Measurements from ENCODE around the gene BRAF.

BRAF gene

GRCh38 chr7:140698477-140698876 is 226.3 kb downstream of the BRAF start:
- TF ChIP-seq CTCF (IDR thresholded peaks at IDR 0.05; ENCODE audit: insufficient read depth, low read length, missing control alignments): no peak
- DNase-seq (ENCODE audit: low read depth, low spot score): no peak
- CTCF ChIA-PET: interaction anchor here (1.1 to 1.6 kb wide), 2 partner anchors 24 to 314 kb away, joined by 3 to 4 read pairs; no protein-coding TSS in a partner anchor
- H3K4me3 ChIP-seq (ENCODE audit: low read depth, low read length): no peak overlapping the region; the same call in 1 of the 2 replicates
- POLR2A ChIA-PET: no interaction called here

GRCh38 chr7:140697447-140698143 is 227.1 kb downstream of the BRAF start:
- DNase-seq (ENCODE audit: low read depth, low spot score): no peak
- CTCF ChIA-PET: interaction anchor here (1.1 kb wide), 1 partner anchor 315 kb away, joined by 3 read pairs; no protein-coding TSS in a partner anchor
- POLR2A ChIA-PET: interaction anchor here (0.8 kb wide), 1 partner anchor 22 kb away, joined by 4 read pairs; no protein-coding TSS in a partner anchor
- no peak for TF ChIP-seq CTCF (IDR thresholded peaks at IDR 0.05; ENCODE audit: insufficient read depth, low read length, missing control alignments)
- peak overlapping the region; percentile 98 for H3K4me3 ChIP-seq (ENCODE audit: low read depth, low read length)

- DNase-seq (ENCODE audit: low read depth, low spot score): peak; percentile 24
- ChIA-PET POLR2A (interaction anchor here (0.6 to 1.3 kb wide), 3 partner anchors 10 to 824 kb away, joined by 3 to 5 read pairs (median 4); no protein-coding TSS in a partner anchor), CTCF (interaction anchor here (1.3 kb wide), 1 partner anchor 221 kb away, joined by 3 read pairs; no protein-coding TSS in a partner anchor)
- TF ChIP-seq CTCF (IDR thresholded peaks at IDR 0.05; ENCODE audit: insufficient read depth, low read length, missing control alignments): no peak
- H3K4me3 ChIP-seq (ENCODE audit: low read depth, low read length): peak within 1 kb of the TSS; percentile 98
Measured at GRCh38 chr7:140696680-140697446, 227.9 kb downstream of the BRAF start, which contains the start of gene NDUFB2. Gene NDUFB2, plus strand, starts transcription at chr7:140696708. Its CDS starts 37 bp downstream, at chr7:140696745.

GRCh38 chr7:140696024-140696679 is 228.6 kb downstream of the BRAF start:
- ChIA-PET CTCF (interaction anchor here (1.1 to 1.4 kb wide), 3 partner anchors 21 to 220 kb away, joined by 3 read pairs; no protein-coding TSS in a partner anchor), POLR2A (interaction anchor here (0.6 to 1.3 kb wide), 4 partner anchors 10 to 825 kb away, joined by 3 to 5 read pairs (median 3); no protein-coding TSS in a partner anchor)
- DNase-seq (ENCODE audit: low read depth, low spot score): peak; percentile 40
- peak overlapping the region; percentile 98 for H3K4me3 ChIP-seq (ENCODE audit: low read depth, low read length)
- no peak for TF ChIP-seq CTCF (IDR thresholded peaks at IDR 0.05; ENCODE audit: insufficient read depth, low read length, missing control alignments)

- CTCF ChIA-PET: interaction anchor here (1.1 to 1.4 kb wide), 3 partner anchors 20 to 219 kb away, joined by 3 read pairs; no protein-coding TSS in a partner anchor
- DNase-seq (ENCODE audit: low read depth, low spot score): no peak
- POLR2A ChIA-PET: interaction anchor here (0.9 kb wide), 1 partner anchor 14 kb away, joined by 3 read pairs; no protein-coding TSS in a partner anchor
- TF ChIP-seq CTCF (IDR thresholded peaks at IDR 0.05; ENCODE audit: insufficient read depth, low read length, missing control alignments): no peak
- no peak overlapping the region for H3K4me3 ChIP-seq (ENCODE audit: low read depth, low read length)
Measured at GRCh38 chr7:140695381-140695780, 229.3 kb downstream of the BRAF start.

Data from AG04449 (cell line).